UCSD-AML1 (cell line): ENCODE data around the gene GPX1.
"Not testable (repeated sequence)": the region's sequence is repeated elsewhere in the genome, so short reads cannot be mapped to it uniquely, and the experiment has no call there.

ENCODE experiments used
- DNase-seq: peaks from one replicate; lab custom pipeline; 2025; ENCODE audit not compliant: unreplicated experiment; lab: John Stamatoyannopoulos, UW

The GPX1 gene

GRCh38 chr3:49358884-49359225 lies 702 bp upstream of the GPX1 start:
- no peak for DNase-seq

GRCh38 chr3:49357443-49358216 lies 523 bp downstream of the GPX1 start:
- DNase-seq = peak; percentile 52

GRCh38 chr3:49357095-49357442 lies 1.1 kb downstream of the GPX1 start:
- DNase-seq = not testable (repeated sequence)

- peak; percentile 57 for DNase-seq
These were observed 5.2 kb downstream of the GPX1 start for GRCh38 chr3:49352890-49353421.

- DNase-seq = peak; percentile 57
These were observed 5.9 kb downstream of the GPX1 start for GRCh38 chr3:49352281-49352680.

GRCh38 chr3:49351521-49352011 lies 6.6 kb downstream of the GPX1 start:
- DNase-seq = no peak

GRCh38 chr3:49349348-49350114 lies 8.6 kb downstream of the GPX1 start:
- DNase-seq = peak; percentile 44

GRCh38 chr3:49348361-49348760 lies 9.8 kb downstream of the GPX1 start:
- not testable (repeated sequence) for DNase-seq

GRCh38 chr3:49346797-49347251 lies 11.3 kb downstream of the GPX1 start:
- DNase-seq = no peak

- no peak for DNase-seq
These were observed 15.0 kb downstream of the GPX1 start for GRCh38 chr3:49343163-49343562.

- no peak for DNase-seq
These were observed 16.2 kb downstream of the GPX1 start for GRCh38 chr3:49341996-49342395.

GRCh38 chr3:49339941-49340800 lies 18.0 kb downstream of the GPX1 start, which contains the start of gene USP4:
TSS of gene USP4 (minus strand) at chr3:49340053. CDS start at chr3:49340024, 29 bp downstream.
- DNase-seq = peak; percentile 97

GRCh38 chr3:49339581-49339940 lies 18.6 kb downstream of the GPX1 start:
- DNase-seq = no peak

- DNase-seq = no peak
These were observed 24.1 kb downstream of the GPX1 start for GRCh38 chr3:49333916-49334633.

GRCh38 chr3:49333091-49333490 lies 25.1 kb downstream of the GPX1 start:
- no peak for DNase-seq

- no peak for DNase-seq
These were observed 29.0 kb downstream of the GPX1 start for GRCh38 chr3:49329186-49329585.

- DNase-seq = not testable (repeated sequence)
These were observed 29.8 kb downstream of the GPX1 start for GRCh38 chr3:49328350-49328749.

- no peak for DNase-seq
These were observed 30.7 kb downstream of the GPX1 start for GRCh38 chr3:49327485-49327884.

GRCh38 chr3:49324768-49325167 lies 33.4 kb downstream of the GPX1 start:
- no peak for DNase-seq

GRCh38 chr3:49316696-49317457 lies 41.3 kb downstream of the GPX1 start:
- no peak for DNase-seq
